HG02588 (cell line): ENCODE data around the gene PPARD.
"Not testable (repeated sequence)": the region's sequence is repeated elsewhere in the genome, so short reads cannot be mapped to it uniquely, and the experiment has no call there.

Experiments used
- ATAC-seq: cut with Tn5 transposase; IDR thresholded peaks from one replicate; pipeline ENCODE4 v1.9.1; 2021; ENCODE audit warnings: mild to moderate bottlenecking, moderate library complexity; ENCODE audit not compliant: unreplicated experiment

The PPARD gene

GRCh38 chr6:35312076-35312800, 30.1 kb upstream of the PPARD start:
- ATAC-seq: no peak

GRCh38 chr6:35312807-35313206, 29.6 kb upstream of the PPARD start:
- no peak for ATAC-seq

GRCh38 chr6:35317483-35318195, 24.7 kb upstream of the PPARD start:
- no peak for ATAC-seq

- no peak for ATAC-seq
Observed at GRCh38 chr6:35318196-35319171, 23.9 kb upstream of the PPARD start.

GRCh38 chr6:35319346-35320030, 22.9 kb upstream of the PPARD start:
- no peak for ATAC-seq

GRCh38 chr6:35320031-35320410, 22.3 kb upstream of the PPARD start:
- no peak for ATAC-seq

GRCh38 chr6:35321091-35321490, 21.3 kb upstream of the PPARD start:
- no peak for ATAC-seq

GRCh38 chr6:35327349-35328027, 14.9 kb upstream of the PPARD start:
- ATAC-seq: no peak

- ATAC-seq: no peak
Observed at GRCh38 chr6:35328108-35328723, 14.1 kb upstream of the PPARD start.

GRCh38 chr6:35328965-35329364, 13.4 kb upstream of the PPARD start:
- ATAC-seq: not testable (repeated sequence)

GRCh38 chr6:35330541-35331119, 11.7 kb upstream of the PPARD start:
- no peak for ATAC-seq

- ATAC-seq: not testable (repeated sequence)
Observed at GRCh38 chr6:35332074-35332887, 10.1 kb upstream of the PPARD start.

- no peak for ATAC-seq
Observed at GRCh38 chr6:35341557-35341956, 801 bp upstream of the PPARD start.

- ATAC-seq: no peak
Observed at GRCh38 chr6:35343092-35343834, 905 bp downstream of the PPARD start.

- ATAC-seq: no peak
Observed at GRCh38 chr6:35343835-35344550, 1.6 kb downstream of the PPARD start.

GRCh38 chr6:35351422-35351821, 9.1 kb downstream of the PPARD start:
- no peak for ATAC-seq

- ATAC-seq: no peak
Observed at GRCh38 chr6:35352735-35353134, 10.4 kb downstream of the PPARD start.
